RWPE1 (cell line): ENCODE data around the gene CDYL2.

ENCODE experiments used
- CTCF ChIA-PET: fragments of 350-600 bp; sonication (Branson Sonifier 250); formaldehyde crosslinking; extraction: SDS; loops from one replicate; lab custom pipeline; 2021; lab: Yijun Ruan, JAX
- POLR2A ChIA-PET: fragments of 400-600 bp; formaldehyde crosslinking; extraction: SDS; loops from one replicate; lab custom pipeline; 2020; ENCODE audit warnings: antibody characterized with exemption; ENCODE audit not compliant: low non-redundant PET; lab: Yijun Ruan, JAX
- DNase-seq: peaks from one replicate; pipeline ENCODE4 v3.0.0; 2012; ENCODE audit warnings: low spot score
- H3K27ac ChIP-seq: fragments of 450-650 bp; 2 replicates; pipeline ENCODE4 v1.5.1; 2017
- TF ChIP-seq, protein P1 (sequence below): fragments of 450-650 bp; conservative IDR thresholded peaks from 2 replicates; pipeline ENCODE4 v1.5.1; 2017; ENCODE audit warnings: low read depth, mild to moderate bottlenecking

The CDYL2 gene

DNA sequence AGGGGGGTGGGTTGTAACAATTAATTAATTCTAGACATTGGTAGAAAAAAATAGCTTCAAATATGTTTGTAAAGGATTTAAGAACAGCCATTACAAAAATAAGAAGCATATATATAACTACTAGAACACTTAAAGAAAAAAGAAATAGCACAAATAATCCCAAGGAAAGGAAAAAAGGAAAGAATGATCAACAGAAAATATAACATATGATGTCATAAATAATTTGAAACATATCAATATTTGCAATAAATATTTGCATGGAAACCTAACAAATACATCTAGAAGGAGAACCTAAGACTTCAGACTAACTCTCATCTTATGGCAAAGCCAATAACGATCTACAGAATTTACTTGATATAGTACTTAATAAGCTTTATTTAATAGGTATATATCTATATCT lies 28.9 kb downstream of the CDYL2 start:
- POLR2A ChIA-PET = no interaction called here
- TF ChIP-seq, protein P1, sequence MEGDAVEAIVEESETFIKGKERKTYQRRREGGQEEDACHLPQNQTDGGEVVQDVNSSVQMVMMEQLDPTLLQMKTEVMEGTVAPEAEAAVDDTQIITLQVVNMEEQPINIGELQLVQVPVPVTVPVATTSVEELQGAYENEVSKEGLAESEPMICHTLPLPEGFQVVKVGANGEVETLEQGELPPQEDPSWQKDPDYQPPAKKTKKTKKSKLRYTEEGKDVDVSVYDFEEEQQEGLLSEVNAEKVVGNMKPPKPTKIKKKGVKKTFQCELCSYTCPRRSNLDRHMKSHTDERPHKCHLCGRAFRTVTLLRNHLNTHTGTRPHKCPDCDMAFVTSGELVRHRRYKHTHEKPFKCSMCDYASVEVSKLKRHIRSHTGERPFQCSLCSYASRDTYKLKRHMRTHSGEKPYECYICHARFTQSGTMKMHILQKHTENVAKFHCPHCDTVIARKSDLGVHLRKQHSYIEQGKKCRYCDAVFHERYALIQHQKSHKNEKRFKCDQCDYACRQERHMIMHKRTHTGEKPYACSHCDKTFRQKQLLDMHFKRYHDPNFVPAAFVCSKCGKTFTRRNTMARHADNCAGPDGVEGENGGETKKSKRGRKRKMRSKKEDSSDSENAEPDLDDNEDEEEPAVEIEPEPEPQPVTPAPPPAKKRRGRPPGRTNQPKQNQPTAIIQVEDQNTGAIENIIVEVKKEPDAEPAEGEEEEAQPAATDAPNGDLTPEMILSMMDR = no peak
- CTCF ChIA-PET = no interaction called here
- no peak for DNase-seq
- no peak overlapping the region for H3K27ac ChIP-seq

DNA sequence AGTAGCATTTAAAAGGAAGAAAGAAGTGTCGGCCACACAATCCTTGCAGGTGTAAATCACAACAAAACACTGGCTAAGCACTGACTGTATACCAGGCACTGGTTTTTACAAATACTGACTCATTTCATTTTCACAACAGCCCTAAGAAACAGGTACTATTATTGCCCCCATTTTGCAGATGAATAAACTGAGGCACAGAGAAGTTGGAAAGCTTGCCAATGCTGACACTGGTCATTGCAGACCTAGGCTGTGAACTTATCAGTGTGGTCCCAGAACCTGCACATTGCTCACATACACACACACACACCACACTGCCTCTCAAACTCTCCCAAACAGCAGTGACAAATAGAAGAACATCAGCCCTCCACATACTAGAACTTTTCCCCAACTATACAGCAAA lies 37.6 kb downstream of the CDYL2 start:
- TF ChIP-seq, protein P1 = no peak
- no peak overlapping the region for H3K27ac ChIP-seq
- ChIA-PET CTCF (no interaction called here), POLR2A (no interaction called here)
- no peak for DNase-seq

DNA sequence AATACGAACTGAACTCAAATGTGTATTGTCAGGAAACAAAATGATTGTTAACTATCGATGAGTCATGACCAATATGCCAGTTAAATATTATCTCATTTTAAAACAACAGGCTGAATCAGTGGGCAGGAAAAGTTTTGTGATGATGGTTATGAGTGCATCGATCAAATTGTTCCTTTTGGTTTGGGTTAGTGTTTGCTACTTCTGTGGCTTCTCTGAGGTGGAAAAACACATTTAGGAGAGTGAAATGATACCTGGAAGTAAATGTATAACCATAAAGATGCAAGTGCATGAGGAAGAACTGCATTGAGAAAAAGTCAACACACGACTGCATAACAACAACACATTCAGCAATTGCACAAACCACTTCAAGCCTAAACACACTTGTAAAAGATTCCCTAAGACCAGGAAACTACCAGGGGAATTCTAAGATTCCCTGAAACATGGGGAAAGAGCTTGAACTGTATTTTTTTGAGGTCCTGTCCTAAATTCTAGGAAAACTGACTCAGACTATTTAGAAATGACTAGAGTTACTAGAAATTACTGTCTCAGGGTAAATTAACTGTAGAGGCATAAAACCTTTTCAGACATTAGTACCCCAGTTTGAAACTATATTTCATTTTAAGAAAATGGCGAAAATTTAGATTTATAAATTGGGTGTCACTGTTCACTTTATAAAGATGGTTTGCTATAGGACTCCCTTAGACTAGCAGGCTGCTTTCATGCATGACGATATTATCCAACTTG lies 44.8 kb downstream of the CDYL2 start:
- CTCF ChIA-PET = no interaction called here
- POLR2A ChIA-PET = no interaction called here
- no peak for DNase-seq
- no peak overlapping the region for H3K27ac ChIP-seq
- TF ChIP-seq, protein P1 = no peak

DNA sequence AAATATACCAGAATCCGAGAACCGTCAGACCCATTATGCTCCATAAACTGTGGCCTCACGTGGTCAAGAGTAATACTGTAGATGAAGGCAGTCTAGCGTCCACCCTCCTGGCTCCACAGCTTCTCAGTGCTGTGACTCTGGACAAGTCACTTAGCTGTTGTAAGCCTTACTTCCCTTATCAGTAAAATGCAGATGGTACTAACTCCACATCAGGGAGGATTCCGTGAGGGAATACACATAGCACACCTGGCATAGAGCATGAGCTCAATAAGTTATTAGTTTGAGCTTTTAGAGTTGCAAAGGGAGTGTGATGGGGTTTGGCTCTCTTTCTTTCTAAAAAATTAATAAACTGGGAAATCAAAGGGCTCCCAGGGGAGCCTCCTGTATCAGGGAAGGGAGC lies 49.9 kb downstream of the CDYL2 start:
- ChIA-PET POLR2A (no interaction called here), CTCF (no interaction called here)
- TF ChIP-seq, protein P1 = no peak
- no peak for DNase-seq
- no peak overlapping the region for H3K27ac ChIP-seq

DNA sequence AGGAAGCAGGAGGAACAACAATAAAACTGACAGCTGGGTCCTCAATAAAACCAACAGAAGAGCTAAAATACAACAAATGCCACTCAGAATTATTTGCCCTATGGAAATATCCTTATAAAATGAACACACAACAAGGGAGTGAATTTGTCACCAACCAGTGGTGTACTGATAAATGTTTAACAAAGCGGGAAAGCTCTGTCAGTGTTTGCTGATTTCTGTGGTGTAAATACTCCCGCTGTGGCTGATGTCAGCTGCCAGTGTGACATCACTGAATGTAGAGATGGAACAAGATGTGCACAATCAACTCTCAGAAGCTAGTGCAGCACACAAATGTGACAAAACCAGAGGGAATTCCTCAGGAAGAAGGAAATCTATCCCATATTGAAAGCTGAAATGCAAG lies 51.9 kb downstream of the CDYL2 start:
- TF ChIP-seq, protein P1 = no peak
- DNase-seq = no peak

DNA sequence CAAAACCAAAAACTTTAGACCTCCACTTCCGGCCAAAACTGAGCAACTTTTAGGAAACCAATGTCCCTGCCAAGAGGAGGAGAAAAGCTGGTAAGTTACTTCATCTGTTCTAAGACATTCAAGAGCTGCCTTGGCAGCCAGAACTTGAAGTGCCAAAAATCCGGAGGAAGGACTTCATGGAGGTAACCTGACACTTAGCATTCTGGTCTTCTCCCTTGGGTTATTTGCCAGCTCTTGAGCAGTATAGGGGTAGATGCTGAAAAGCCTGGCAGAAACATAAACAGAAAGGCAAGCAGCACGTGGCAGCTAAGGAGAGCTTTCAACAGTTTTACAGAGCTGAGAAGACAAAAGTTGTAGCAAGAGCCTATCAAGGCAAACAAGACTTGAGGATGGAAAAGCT lies 53.2 kb downstream of the CDYL2 start:
- TF ChIP-seq, protein P1 = no peak
- no peak for DNase-seq
- H3K27ac ChIP-seq = no peak overlapping the region
- ChIA-PET CTCF (no interaction called here), POLR2A (no interaction called here)

More for the DNA sequence above, 51.9 kb downstream of the CDYL2 start:
- no peak overlapping the region for H3K27ac ChIP-seq
- CTCF ChIA-PET = no interaction called here
- POLR2A ChIA-PET = no interaction called here
